Amygdala (tissue), 56 donors: ENCODE data around the gene S100A1.
"Not testable (repeated sequence)": the region's sequence is repeated elsewhere in the genome, so short reads cannot be mapped to it uniquely, and the experiment has no call there.

ENCODE experiments used
- DNase-seq, 56 donors: peaks; one replicate each; lab custom pipeline; 2025; lab: John Stamatoyannopoulos, UW

Gene S100A1

GRCh38 chr1:153649863-153650235, 21.6 kb downstream of the S100A1 start:
- DNase-seq: peak in 53 of 56 donors; percentile 26 to 90 (median 66)

GRCh38 chr1:153651771-153652170, 23.5 kb downstream of the S100A1 start:
- DNase-seq: no peak

- no peak for DNase-seq
These were observed 24.7 kb downstream of the S100A1 start for GRCh38 chr1:153652805-153653500.

- DNase-seq: no peak
These were observed 27.1 kb downstream of the S100A1 start for GRCh38 chr1:153655333-153655732.

- DNase-seq: peak; percentile 47 to 96 (median 85)
These were observed 30.4 kb downstream of the S100A1 start, which contains the start of gene SNAPIN for GRCh38 chr1:153658400-153659174. Gene SNAPIN, plus strand, starts transcription at chr1:153658703. Its CDS starts 41 bp downstream, at chr1:153658744.

GRCh38 chr1:153659175-153659534, 30.9 kb downstream of the S100A1 start:
- DNase-seq: no peak

GRCh38 chr1:153659656-153660055, 31.4 kb downstream of the S100A1 start:
- no peak for DNase-seq

- no peak for DNase-seq
These were observed 33.0 kb downstream of the S100A1 start for GRCh38 chr1:153661111-153661708.

GRCh38 chr1:153662269-153662668, 34.0 kb downstream of the S100A1 start:
- no peak for DNase-seq

GRCh38 chr1:153663211-153663610, 35.0 kb downstream of the S100A1 start:
- no peak for DNase-seq

- no peak for DNase-seq
These were observed 39.2 kb downstream of the S100A1 start for GRCh38 chr1:153667439-153667838.

GRCh38 chr1:153668672-153669071, 40.4 kb downstream of the S100A1 start:
- not testable (repeated sequence) for DNase-seq

- no peak for DNase-seq
These were observed 41.4 kb downstream of the S100A1 start for GRCh38 chr1:153669606-153670005.

GRCh38 chr1:153670257-153670858, 42.1 kb downstream of the S100A1 start:
- no peak for DNase-seq

GRCh38 chr1:153670859-153671627, 42.8 kb downstream of the S100A1 start, which contains the start of gene ILF2:
Gene ILF2, minus strand, starts transcription at chr1:153670993. Its CDS starts 71 bp downstream, at chr1:153670922.
- DNase-seq: peak; percentile 52 to 98 (median 91)

GRCh38 chr1:153671628-153672353, 43.6 kb downstream of the S100A1 start:
- peak in 8 of 56 donors; percentile 16 to 51 (median 20) for DNase-seq

- no peak for DNase-seq
These were observed 45.3 kb downstream of the S100A1 start for GRCh38 chr1:153673511-153673910.

GRCh38 chr1:153677718-153678518, 49.7 kb downstream of the S100A1 start:
- peak in 23 of 56 donors; percentile 3 to 52 (median 16) for DNase-seq
